Neural cell (in vitro differentiated cells): ENCODE measurements around the gene ADH5.

Experiments
- EP300 ChIP-seq: fragments of 450-650 bp; conservative IDR thresholded peaks from 2 replicates; pipeline ENCODE4 v1.6.1; 2014; ENCODE audit warnings: antibody characterized with exemption, mild to moderate bottlenecking, moderate library complexity; ENCODE audit not compliant: poor library complexity, severe bottlenecking
- EZH2 ChIP-seq: fragments of 200-600, 300-800 bp; shearing (Covaris generic), sonication (generic); IDR thresholded peaks from 2 replicates; pipeline ENCODE4 v1.6.1; 2014; ENCODE audit warnings: antibody characterized with exemption, low read length, borderline replicate concordance, mild to moderate bottlenecking; ENCODE audit not compliant: insufficient read depth, poor library complexity, severe bottlenecking
- MXI1 ChIP-seq: fragments of 450-650 bp; conservative IDR thresholded peaks from 2 replicates; pipeline ENCODE4 v1.6.1; 2014; ENCODE audit warnings: antibody characterized with exemption, mild to moderate bottlenecking; ENCODE audit not compliant: poor library complexity, severe bottlenecking
- POLR2AphosphoS5 ChIP-seq: IDR thresholded peaks from 2 replicates; pipeline ENCODE4 v1.6.1; 2012
- RAD21 ChIP-seq: fragments of 450-650 bp; conservative IDR thresholded peaks from 2 replicates; pipeline ENCODE4 v1.6.1; 2014; ENCODE audit warnings: antibody characterized with exemption, mild to moderate bottlenecking, moderate library complexity
- SMC3 ChIP-seq: fragments of 450-650 bp; conservative IDR thresholded peaks from 2 replicates; pipeline ENCODE4 v1.6.1; 2014; ENCODE audit warnings: antibody characterized with exemption, mild to moderate bottlenecking, moderate library complexity; ENCODE audit not compliant: poor library complexity
- TF ChIP-seq, protein P1 (sequence below): fragments of 450-650 bp; IDR thresholded peaks from 2 replicates; pipeline ENCODE4 v1.5.1; 2014; ENCODE audit warnings: antibody characterized with exemption, mild to moderate bottlenecking, moderate library complexity; ENCODE audit not compliant: poor library complexity, severe bottlenecking
- TF ChIP-seq, protein P2 (sequence below): IDR thresholded peaks from 2 replicates; pipeline ENCODE4 v1.6.1; 2012; ENCODE audit warnings: borderline replicate concordance

DNA sequence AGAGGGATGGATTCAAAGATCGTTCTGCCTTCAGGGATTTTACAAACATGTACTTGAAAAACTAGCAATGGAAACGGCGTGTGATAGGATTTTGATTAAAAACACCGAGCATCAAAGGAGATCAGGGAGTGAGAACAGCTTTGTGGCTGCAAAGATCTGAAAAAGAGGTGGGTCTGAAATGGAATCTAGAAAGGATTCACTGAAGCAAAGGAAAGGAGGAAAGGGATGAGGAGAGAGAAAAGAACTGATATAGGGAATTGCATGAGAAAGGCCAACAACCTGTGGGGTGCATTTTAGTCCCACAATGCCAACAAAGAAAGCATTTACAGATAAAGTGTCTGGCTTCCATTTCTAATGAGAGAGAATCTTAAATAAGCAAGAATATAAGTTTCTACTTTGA lies 32.4 kb upstream of the ADH5 start:
- TF ChIP-seq, protein P1, sequence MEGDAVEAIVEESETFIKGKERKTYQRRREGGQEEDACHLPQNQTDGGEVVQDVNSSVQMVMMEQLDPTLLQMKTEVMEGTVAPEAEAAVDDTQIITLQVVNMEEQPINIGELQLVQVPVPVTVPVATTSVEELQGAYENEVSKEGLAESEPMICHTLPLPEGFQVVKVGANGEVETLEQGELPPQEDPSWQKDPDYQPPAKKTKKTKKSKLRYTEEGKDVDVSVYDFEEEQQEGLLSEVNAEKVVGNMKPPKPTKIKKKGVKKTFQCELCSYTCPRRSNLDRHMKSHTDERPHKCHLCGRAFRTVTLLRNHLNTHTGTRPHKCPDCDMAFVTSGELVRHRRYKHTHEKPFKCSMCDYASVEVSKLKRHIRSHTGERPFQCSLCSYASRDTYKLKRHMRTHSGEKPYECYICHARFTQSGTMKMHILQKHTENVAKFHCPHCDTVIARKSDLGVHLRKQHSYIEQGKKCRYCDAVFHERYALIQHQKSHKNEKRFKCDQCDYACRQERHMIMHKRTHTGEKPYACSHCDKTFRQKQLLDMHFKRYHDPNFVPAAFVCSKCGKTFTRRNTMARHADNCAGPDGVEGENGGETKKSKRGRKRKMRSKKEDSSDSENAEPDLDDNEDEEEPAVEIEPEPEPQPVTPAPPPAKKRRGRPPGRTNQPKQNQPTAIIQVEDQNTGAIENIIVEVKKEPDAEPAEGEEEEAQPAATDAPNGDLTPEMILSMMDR, result no peak
- no peak for TF ChIP-seq POLR2AphosphoS5
- no peak for TF ChIP-seq RAD21
- TF ChIP-seq, protein P2, sequence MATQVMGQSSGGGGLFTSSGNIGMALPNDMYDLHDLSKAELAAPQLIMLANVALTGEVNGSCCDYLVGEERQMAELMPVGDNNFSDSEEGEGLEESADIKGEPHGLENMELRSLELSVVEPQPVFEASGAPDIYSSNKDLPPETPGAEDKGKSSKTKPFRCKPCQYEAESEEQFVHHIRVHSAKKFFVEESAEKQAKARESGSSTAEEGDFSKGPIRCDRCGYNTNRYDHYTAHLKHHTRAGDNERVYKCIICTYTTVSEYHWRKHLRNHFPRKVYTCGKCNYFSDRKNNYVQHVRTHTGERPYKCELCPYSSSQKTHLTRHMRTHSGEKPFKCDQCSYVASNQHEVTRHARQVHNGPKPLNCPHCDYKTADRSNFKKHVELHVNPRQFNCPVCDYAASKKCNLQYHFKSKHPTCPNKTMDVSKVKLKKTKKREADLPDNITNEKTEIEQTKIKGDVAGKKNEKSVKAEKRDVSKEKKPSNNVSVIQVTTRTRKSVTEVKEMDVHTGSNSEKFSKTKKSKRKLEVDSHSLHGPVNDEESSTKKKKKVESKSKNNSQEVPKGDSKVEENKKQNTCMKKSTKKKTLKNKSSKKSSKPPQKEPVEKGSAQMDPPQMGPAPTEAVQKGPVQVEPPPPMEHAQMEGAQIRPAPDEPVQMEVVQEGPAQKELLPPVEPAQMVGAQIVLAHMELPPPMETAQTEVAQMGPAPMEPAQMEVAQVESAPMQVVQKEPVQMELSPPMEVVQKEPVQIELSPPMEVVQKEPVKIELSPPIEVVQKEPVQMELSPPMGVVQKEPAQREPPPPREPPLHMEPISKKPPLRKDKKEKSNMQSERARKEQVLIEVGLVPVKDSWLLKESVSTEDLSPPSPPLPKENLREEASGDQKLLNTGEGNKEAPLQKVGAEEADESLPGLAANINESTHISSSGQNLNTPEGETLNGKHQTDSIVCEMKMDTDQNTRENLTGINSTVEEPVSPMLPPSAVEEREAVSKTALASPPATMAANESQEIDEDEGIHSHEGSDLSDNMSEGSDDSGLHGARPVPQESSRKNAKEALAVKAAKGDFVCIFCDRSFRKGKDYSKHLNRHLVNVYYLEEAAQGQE, result no peak
- no peak for TF ChIP-seq EZH2
- TF ChIP-seq MXI1, result no peak
- no peak for TF ChIP-seq EP300
- no peak for TF ChIP-seq SMC3
